ENCODE measurements around the gene CEBPZOS.

GRCh38 chr2:37164757-37165156 is 31.5 kb upstream of the CEBPZOS start:
- no peak for TF ChIP-seq POLR2A (IDR thresholded peaks at IDR 0.05; ENCODE audit: low read depth, low read length)
- no peak for TF ChIP-seq MXI1 (IDR thresholded peaks at IDR 0.05; ENCODE audit: borderline replicate concordance, low read depth, low read length)
- TF ChIP-seq RAD21 (IDR thresholded peaks at IDR 0.05; ENCODE audit: low read length) = no peak
- TF ChIP-seq CTCF (conservative IDR thresholded peaks at IDR 0.05; ENCODE audit: low read depth, low read length) = no peak
- no peak for TF ChIP-seq BHLHE40 (IDR thresholded peaks at IDR 0.05; ENCODE audit: low read depth, low read length)
- no peak for TF ChIP-seq CHD1 (IDR thresholded peaks at IDR 0.05; ENCODE audit: low read depth, low read length)
- TF ChIP-seq USF2 (IDR thresholded peaks at IDR 0.05; ENCODE audit: low read depth, low read length) = no peak
- TF ChIP-seq NFE2L2 (IDR thresholded peaks at IDR 0.05; ENCODE audit: low read depth, low read length) = no peak
- TF ChIP-seq RFX5 (IDR thresholded peaks at IDR 0.05; ENCODE audit: low read depth, low read length) = no peak
